ENCODE measurements around the gene CD44. TPM values are rescaled to one million over a fixed set of nuclear protein-coding genes. Genes with fewer than 3 reads are reported as not detected.

CD44 gene
- polyA plus RNA-seq, 1 donor = 81.5 TPM

GRCh38 chr11:35239471-35240075, 100.6 kb downstream of the CD44 start:
- no peak for DNase-seq

GRCh38 chr11:35241083-35241482, 102.1 kb downstream of the CD44 start:
- no peak for DNase-seq

GRCh38 chr11:35241531-35241930, 102.6 kb downstream of the CD44 start:
- no peak for DNase-seq

GRCh38 chr11:35242412-35243242, 103.7 kb downstream of the CD44 start:
- DNase-seq = no peak

GRCh38 chr11:35243774-35244173, 104.8 kb downstream of the CD44 start:
- no peak for DNase-seq

- no peak for DNase-seq
Observed at GRCh38 chr11:35245056-35245455, 106.1 kb downstream of the CD44 start.

GRCh38 chr11:35245786-35246185, 106.8 kb downstream of the CD44 start:
- DNase-seq = no peak

- peak; percentile 78 for DNase-seq
Observed at GRCh38 chr11:35246745-35247144, 107.8 kb downstream of the CD44 start.

GRCh38 chr11:35247428-35247827, 108.5 kb downstream of the CD44 start:
- no peak for DNase-seq

GRCh38 chr11:35247863-35248262, 108.9 kb downstream of the CD44 start:
- DNase-seq = no peak

GRCh38 chr11:35248558-35249323, 109.8 kb downstream of the CD44 start:
- no peak for DNase-seq

- no peak for DNase-seq
Observed at GRCh38 chr11:35250192-35250591, 111.2 kb downstream of the CD44 start.

GRCh38 chr11:35250621-35251020, 111.7 kb downstream of the CD44 start:
- DNase-seq = no peak

GRCh38 chr11:35253237-35253636, 114.3 kb downstream of the CD44 start:
- DNase-seq = no peak

GRCh38 chr11:35255514-35255913, 116.5 kb downstream of the CD44 start:
- DNase-seq = no peak

GRCh38 chr11:35256296-35256695, 117.3 kb downstream of the CD44 start:
- no peak for DNase-seq

- no peak for DNase-seq
Observed at GRCh38 chr11:35257281-35257680, 118.3 kb downstream of the CD44 start.

GRCh38 chr11:35259529-35259928, 120.6 kb downstream of the CD44 start:
- no peak for DNase-seq

GRCh38 chr11:35260342-35260985, 121.5 kb downstream of the CD44 start:
- DNase-seq = no peak

GRCh38 chr11:35261197-35261596, 122.2 kb downstream of the CD44 start:
- DNase-seq = no peak

- DNase-seq = no peak
Observed at GRCh38 chr11:35262056-35262455, 123.1 kb downstream of the CD44 start.

- DNase-seq = no peak
Observed at GRCh38 chr11:35262735-35263134, 123.8 kb downstream of the CD44 start.
